Measurements from ENCODE around the gene PHACTR1. TPM values are rescaled to one million over a fixed set of nuclear protein-coding genes. Genes with fewer than 3 reads are reported as not detected.

The PHACTR1 gene
- total RNA-seq, 2 donors from 2014 or later = 6.0 to 12.9 TPM

- Histone ChIP-seq H3K4me1 (peaks cover 14% of the 10 kb centered on the region), H3K27me3 (no peaks in the 10 kb centered on the region), H3K27ac (peak overlapping the region in 2 of 4 donors; percentile 15 to 32), H3K9me3 (no peaks in the 10 kb centered on the region), H3K4me3 (no peak overlapping the region), H3K36me3 (replicated peaks in 1 of 2; ENCODE audit: insufficient read depth in 1 of 2, low read depth in 2 of 2) (no peaks in the 10 kb centered on the region)
- DNase-seq (peak in 1 of 4 donors; percentile 44), ATAC-seq (peak; percentile 52)
- TF ChIP-seq POLR2A (IDR thresholded peaks at IDR 0.05) = no peak
- TF ChIP-seq CTCF (IDR thresholded peaks at IDR 0.05) = no peak
- 72 to 76% methylated on average over 2 of the region's 2 CpGs for WGBS, 2 donors
- intact Hi-C loops (cut with DNase I) = no loop called here
These were observed 539.9 kb downstream of the PHACTR1 start for GRCh38 chr6:13256266-13257001.

GRCh38 chr6:13259393-13259792 lies 542.8 kb downstream of the PHACTR1 start:
- DNase-seq (no peak), ATAC-seq (no peak)
- 91% methylated on average over 3 of the region's 3 CpGs for WGBS, 2 donors
- no peak for TF ChIP-seq CTCF (IDR thresholded peaks at IDR 0.05)
- no peak for TF ChIP-seq POLR2A (IDR thresholded peaks at IDR 0.05)
- intact Hi-C loops (cut with DNase I) = no loop called here
- Histone ChIP-seq H3K4me1 (peaks cover 14% of the 10 kb centered on the region), H3K27ac (no peak overlapping the region), H3K9me3 (no peaks in the 10 kb centered on the region), H3K27me3 (no peaks in the 10 kb centered on the region), H3K4me3 (no peak overlapping the region), H3K36me3 (replicated peaks in 1 of 2; ENCODE audit: insufficient read depth in 1 of 2, low read depth in 2 of 2) (no peaks in the 10 kb centered on the region)

GRCh38 chr6:13260101-13260598 lies 543.6 kb downstream of the PHACTR1 start:
- no peak for TF ChIP-seq CTCF (IDR thresholded peaks at IDR 0.05)
- TF ChIP-seq POLR2A (IDR thresholded peaks at IDR 0.05) = no peak
- no peak for ATAC-seq
- no peak overlapping the region for H3K27ac ChIP-seq
- no peaks in the 10 kb centered on the region for H3K9me3 ChIP-seq
- intact Hi-C loops (cut with DNase I) = no loop called here
- 95 to 97% methylated on average over 7 of the region's 7 CpGs for WGBS, 2 donors
- H3K4me3 ChIP-seq = no peak overlapping the region
- DNase-seq = no peak
- no peaks in the 10 kb centered on the region for H3K27me3 ChIP-seq
- H3K4me1 ChIP-seq = peaks cover 14% of the 10 kb centered on the region
- no peaks in the 10 kb centered on the region for H3K36me3 ChIP-seq (replicated peaks in 1 of 2; ENCODE audit: insufficient read depth in 1 of 2, low read depth in 2 of 2)

DNA sequence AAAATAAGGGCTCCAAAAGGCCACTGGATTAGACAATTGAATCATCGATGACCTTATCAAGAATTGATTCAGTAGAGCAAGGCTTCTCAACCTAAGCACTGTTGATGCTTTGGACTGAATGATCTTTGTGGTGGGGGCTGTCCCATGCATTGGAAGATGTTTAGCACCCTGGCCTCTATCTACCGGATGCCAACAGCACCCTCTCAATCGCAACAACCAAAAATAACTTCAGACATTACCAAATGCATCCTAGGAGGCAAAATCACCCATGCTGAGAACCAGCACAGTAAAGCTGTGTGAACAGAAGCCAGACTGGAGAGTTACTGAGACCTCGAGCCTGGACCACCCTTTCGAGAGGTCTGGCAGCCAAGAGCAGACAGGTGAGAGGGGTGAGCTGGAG lies 544.3 kb downstream of the PHACTR1 start:
- no peak overlapping the region for H3K27ac ChIP-seq
- no peak for ATAC-seq
- 88 to 93% methylated on average over 5 of the region's 5 CpGs for WGBS, 2 donors

More for the DNA sequence above, 544.3 kb downstream of the PHACTR1 start:
- H3K4me3 ChIP-seq = no peak overlapping the region
- H3K9me3 ChIP-seq = no peaks in the 10 kb centered on the region
- TF ChIP-seq CTCF (IDR thresholded peaks at IDR 0.05) = no peak
- TF ChIP-seq POLR2A (IDR thresholded peaks at IDR 0.05) = no peak
- intact Hi-C loops (cut with DNase I) = no loop called here
- no peak for DNase-seq
- no peaks in the 10 kb centered on the region for H3K36me3 ChIP-seq (replicated peaks in 1 of 2; ENCODE audit: insufficient read depth in 1 of 2, low read depth in 2 of 2)
- H3K27me3 ChIP-seq = no peaks in the 10 kb centered on the region
- H3K4me1 ChIP-seq = peaks cover 10% of the 10 kb centered on the region
